ENCODE data around the gene DCLRE1B. TPM values are rescaled to one million over a fixed set of nuclear protein-coding genes. Genes with fewer than 3 reads are reported as not detected.

DCLRE1B gene
- total and polyA plus RNA-seq, 9 of the 15 experiments (the other 6 are each of a cell fraction or from before 2014, with no cell fraction given), result 10.6 to 28.8 (median 17.2) TPM

GRCh38 chr1:113949007-113949406 lies 43.9 kb downstream of the DCLRE1B start (continued):
- TF ChIP-seq ZBTB2 (IDR thresholded peaks at IDR 0.05) (peak; percentile 14; the same call in 1 of the 2 replicates), BHLHE40 (IDR thresholded peaks at IDR 0.05; ENCODE audit: low read length) (peak; percentile 73), SRSF9 (IDR thresholded peaks at IDR 0.05; ENCODE audit: borderline replicate concordance, low read depth, low read length) (no peak), SIX5 (IDR thresholded peaks at IDR 0.05; ENCODE audit: borderline replicate concordance in 1 of 2, insufficient read depth in 1 of 2, low read depth in 1 of 2, low read length in 2 of 2) (no peak), DMBX1 (CRISPR knock-in tag; IDR thresholded peaks at IDR 0.05; ENCODE audit: borderline replicate concordance) (peak; percentile 67; the same call in 1 of the 2 replicates), ARID1B (IDR thresholded peaks at IDR 0.05) (peak; percentile 43), CEBPB (tag; IDR thresholded peaks at IDR 0.05) (0 out of 2 replicates have a peak, but pooled peaks have one; percentile 37), MGA (IDR thresholded peaks at IDR 0.05) (peak; percentile 78), IRF2 (CRISPR knock-in tag; IDR thresholded peaks at IDR 0.05) (no peak), BRF1 (IDR thresholded peaks at IDR 0.05; ENCODE audit: borderline replicate concordance, extremely low read depth, insufficient read length) (no peak), BCOR (IDR thresholded peaks at IDR 0.05) (peak; percentile 62; the same call in 1 of the 2 replicates)
- TF ChIP-seq, protein P1, sequence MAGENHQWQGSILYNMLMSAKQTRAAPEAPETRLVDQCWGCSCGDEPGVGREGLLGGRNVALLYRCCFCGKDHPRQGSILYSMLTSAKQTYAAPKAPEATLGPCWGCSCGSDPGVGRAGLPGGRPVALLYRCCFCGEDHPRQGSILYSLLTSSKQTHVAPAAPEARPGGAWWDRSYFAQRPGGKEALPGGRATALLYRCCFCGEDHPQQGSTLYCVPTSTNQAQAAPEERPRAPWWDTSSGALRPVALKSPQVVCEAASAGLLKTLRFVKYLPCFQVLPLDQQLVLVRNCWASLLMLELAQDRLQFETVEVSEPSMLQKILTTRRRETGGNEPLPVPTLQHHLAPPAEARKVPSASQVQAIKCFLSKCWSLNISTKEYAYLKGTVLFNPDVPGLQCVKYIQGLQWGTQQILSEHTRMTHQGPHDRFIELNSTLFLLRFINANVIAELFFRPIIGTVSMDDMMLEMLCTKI (IDR thresholded peaks at IDR 0.05; ENCODE audit: partially characterized antibody), result no peak
- TF ChIP-seq, protein P2, sequence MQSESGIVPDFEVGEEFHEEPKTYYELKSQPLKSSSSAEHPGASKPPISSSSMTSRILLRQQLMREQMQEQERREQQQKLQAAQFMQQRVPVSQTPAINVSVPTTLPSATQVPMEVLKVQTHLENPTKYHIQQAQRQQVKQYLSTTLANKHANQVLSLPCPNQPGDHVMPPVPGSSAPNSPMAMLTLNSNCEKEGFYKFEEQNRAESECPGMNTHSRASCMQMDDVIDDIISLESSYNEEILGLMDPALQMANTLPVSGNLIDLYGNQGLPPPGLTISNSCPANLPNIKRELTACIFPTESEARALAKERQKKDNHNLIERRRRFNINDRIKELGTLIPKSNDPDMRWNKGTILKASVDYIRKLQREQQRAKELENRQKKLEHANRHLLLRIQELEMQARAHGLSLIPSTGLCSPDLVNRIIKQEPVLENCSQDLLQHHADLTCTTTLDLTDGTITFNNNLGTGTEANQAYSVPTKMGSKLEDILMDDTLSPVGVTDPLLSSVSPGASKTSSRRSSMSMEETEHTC (IDR thresholded peaks at IDR 0.05), result 0 out of 2 replicates have a peak, but pooled peaks have one; percentile 10

Measured in K562 (cell line).